ENCODE data around the gene HSP90AB1. TPM values are rescaled to one million over a fixed set of nuclear protein-coding genes. Genes with fewer than 3 reads are reported as not detected.

The HSP90AB1 gene
- total and polyA plus RNA-seq, 9 of the 15 experiments (the other 6 are each of a cell fraction or from before 2014, with no cell fraction given) = 1,780 to 3,358 (median 2,262) TPM

DNA sequence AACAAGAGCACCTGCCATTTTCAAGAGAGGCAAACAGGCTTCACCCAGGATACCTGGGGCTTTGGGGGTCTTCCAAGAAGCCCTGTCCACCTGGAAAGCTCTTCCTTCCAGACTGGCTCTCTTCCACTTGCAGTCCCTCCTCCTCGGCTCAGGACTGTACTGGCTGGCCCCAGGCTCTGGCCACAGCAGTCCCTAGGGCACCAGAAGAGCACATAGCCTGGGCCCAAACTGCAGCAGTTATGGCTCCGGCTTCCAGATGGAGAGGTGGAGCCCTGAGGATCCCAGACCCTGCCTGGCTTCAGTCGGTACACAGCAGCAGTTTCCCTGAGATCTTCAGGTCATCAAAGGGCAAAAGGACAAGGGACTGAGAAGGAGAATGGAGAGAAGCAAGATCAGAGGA lies 12.0 kb downstream of the HSP90AB1 start:
- no TSS peak for BruUV-seq (replicated peaks)
- Histone ChIP-seq H3K36me3 (ENCODE audit: control insufficient read depth, insufficient read depth, low read length) (peaks cover 70% of the 10 kb centered on the region), H3K9me1 (ENCODE audit: control insufficient read depth, insufficient read depth, low read length) (peaks cover 14% of the 10 kb centered on the region), H3K4me2 (ENCODE audit: insufficient read depth, low read length) (no peak overlapping the region), H3K9ac (ENCODE audit: insufficient read depth in 1 of 2, low read depth in 2 of 2, low read length in 2 of 2) (no peak overlapping the region), H3K27ac (ENCODE audit: extremely low read depth, low read depth, low read length) (peak overlapping the region; percentile 93; the same call in 1 of the 3 replicates), H3K4me1 (replicated peaks in 1 of 2; ENCODE audit: control insufficient read depth in 2 of 2, insufficient read depth in 2 of 2, low read length in 2 of 2) (peaks cover 39 to 58% of the 10 kb centered on the region in 2 experiments; a peak in 4 of 5 replicates), H3K9me3 (replicated peaks; ENCODE audit: control insufficient read depth, insufficient read depth, low read depth, low read length) (no peaks in the 10 kb centered on the region), H4K20me1 (replicated peaks; ENCODE audit: control insufficient read depth, insufficient read depth, low read length) (peaks cover 27% of the 10 kb centered on the region), H3K27me3 (ENCODE audit: control insufficient read depth in 2 of 2, insufficient read depth in 2 of 2, low read length in 2 of 2) (no peaks in the 10 kb centered on the region), H2AFZ (ENCODE audit: low read depth, low read length) (no peak overlapping the region), H3K4me3 (no peak overlapping the region), H3K79me2 (ENCODE audit: control insufficient read depth, insufficient read depth, low read length) (peaks cover 28% of the 10 kb centered on the region)
- DNase-seq (ENCODE audit: extremely low read depth in 1 of 4, low spot score in 3 of 4) = no peak
- intact Hi-C loops (cut with micrococcal nuclease) (no loop called here), in situ Hi-C loops (cut with MboI) (no loop called here)
- ChIA-PET CTCF (ENCODE audit: low intra/inter-chr PET ratio) (interaction anchor here (0.6 kb wide), 1 partner anchor 83 kb away, joined by 3 read pairs; no protein-coding TSS in a partner anchor), POLR2A (interaction anchor here (1.0 kb wide), 1 partner anchor 11 kb away, joined by 9 read pairs; no protein-coding TSS in a partner anchor)
- WGBS (ENCODE audit: insufficient coverage, low coverage, missing lambda C conversion rate) = 77% methylated on average over 3 of the region's 3 CpGs
- ATAC-seq = no peak
- TF ChIP-seq ERF (CRISPR knock-in tag; IDR thresholded peaks at IDR 0.05) = no peak
- no peak for FAIRE-seq

DNA sequence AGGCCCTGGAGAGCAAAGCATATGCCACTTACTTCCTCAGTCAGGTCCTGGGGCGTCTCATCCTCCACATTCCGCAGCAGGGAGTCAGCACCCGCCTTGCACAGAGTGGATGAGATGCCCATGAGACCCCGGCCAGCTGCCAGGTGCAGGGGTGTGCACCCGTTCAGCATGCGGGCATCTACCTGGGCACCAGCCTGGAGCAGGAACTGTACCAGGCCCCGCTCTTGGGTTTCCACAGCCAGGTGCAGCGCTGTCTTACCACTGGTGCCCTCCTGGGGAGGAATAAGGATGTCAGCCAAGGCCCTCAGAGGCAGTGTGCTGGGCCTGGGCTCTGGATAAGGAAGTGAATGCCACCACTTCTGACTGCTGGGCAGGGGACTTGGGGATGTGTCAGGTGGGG lies 13.1 kb downstream of the HSP90AB1 start:
- Histone ChIP-seq H3K9me3 (replicated peaks; ENCODE audit: control insufficient read depth, insufficient read depth, low read depth, low read length) (no peaks in the 10 kb centered on the region), H3K27ac (ENCODE audit: extremely low read depth, low read depth, low read length) (no peak overlapping the region), H3K9me1 (ENCODE audit: control insufficient read depth, insufficient read depth, low read length) (peaks cover 9% of the 10 kb centered on the region), H2AFZ (ENCODE audit: low read depth, low read length) (no peak overlapping the region), H3K27me3 (ENCODE audit: control insufficient read depth in 2 of 2, insufficient read depth in 2 of 2, low read length in 2 of 2) (no peaks in the 10 kb centered on the region), H3K4me1 (replicated peaks in 1 of 2; ENCODE audit: control insufficient read depth in 2 of 2, insufficient read depth in 2 of 2, low read length in 2 of 2) (peaks cover 39 to 58% of the 10 kb centered on the region in 2 experiments; a peak in 4 of 5 replicates), H3K79me2 (ENCODE audit: control insufficient read depth, insufficient read depth, low read length) (peaks cover 34% of the 10 kb centered on the region), H3K36me3 (ENCODE audit: control insufficient read depth, insufficient read depth, low read length) (peaks cover 59% of the 10 kb centered on the region; the same call in 2 of the 3 replicates), H3K4me3 (no peak overlapping the region), H3K4me2 (ENCODE audit: insufficient read depth, low read length) (no peak overlapping the region), H4K20me1 (replicated peaks; ENCODE audit: control insufficient read depth, insufficient read depth, low read length) (peaks cover 16% of the 10 kb centered on the region), H3K9ac (ENCODE audit: insufficient read depth in 1 of 2, low read depth in 2 of 2, low read length in 2 of 2) (peak overlapping the region in 1 of 2 experiments; percentile 24; a peak in 1 of 4 replicates)
- in situ Hi-C loops (cut with MboI) = no loop called here
- ChIA-PET CTCF (ENCODE audit: low intra/inter-chr PET ratio) (no interaction called here), POLR2A (interaction anchor here (0.6 kb wide), 1 partner anchor 29 kb away, joined by 4 read pairs; no protein-coding TSS in a partner anchor)
- intact Hi-C loops (cut with micrococcal nuclease) = no loop called here
- no TSS peak for BruUV-seq (replicated peaks)
- FAIRE-seq = no peak
- ATAC-seq = no peak
- 90% methylated on average over 8 of the region's 8 CpGs for WGBS (ENCODE audit: insufficient coverage, low coverage, missing lambda C conversion rate)
- TF ChIP-seq ZNF830 (CRISPR knock-in tag; IDR thresholded peaks at IDR 0.05) = no peak
- TF ChIP-seq HNRNPUL1 (IDR thresholded peaks at IDR 0.05; ENCODE audit: low read length) = no peak
- 0 out of 2 replicates have a peak, but pooled peaks have one; percentile 43 for TF ChIP-seq RBFOX2 (IDR thresholded peaks at IDR 0.05; ENCODE audit: low read depth, low read length)
- TF ChIP-seq ZNF212 (CRISPR knock-in tag; IDR thresholded peaks at IDR 0.05) = no peak
- no peak for TF ChIP-seq NR4A1 (CRISPR knock-in tag; IDR thresholded peaks at IDR 0.05)
- TF ChIP-seq NR4A1 (tag; IDR thresholded peaks at IDR 0.05) = no peak
- TF ChIP-seq NFIC (IDR thresholded peaks at IDR 0.05) = no peak
- 0 out of 2 replicates have a peak, but pooled peaks have one; percentile 9 for TF ChIP-seq PRMT5 (CRISPR knock-in tag; IDR thresholded peaks at IDR 0.05)
- TF ChIP-seq, protein P1, sequence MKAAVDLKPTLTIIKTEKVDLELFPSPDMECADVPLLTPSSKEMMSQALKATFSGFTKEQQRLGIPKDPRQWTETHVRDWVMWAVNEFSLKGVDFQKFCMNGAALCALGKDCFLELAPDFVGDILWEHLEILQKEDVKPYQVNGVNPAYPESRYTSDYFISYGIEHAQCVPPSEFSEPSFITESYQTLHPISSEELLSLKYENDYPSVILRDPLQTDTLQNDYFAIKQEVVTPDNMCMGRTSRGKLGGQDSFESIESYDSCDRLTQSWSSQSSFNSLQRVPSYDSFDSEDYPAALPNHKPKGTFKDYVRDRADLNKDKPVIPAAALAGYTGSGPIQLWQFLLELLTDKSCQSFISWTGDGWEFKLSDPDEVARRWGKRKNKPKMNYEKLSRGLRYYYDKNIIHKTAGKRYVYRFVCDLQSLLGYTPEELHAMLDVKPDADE (conservative IDR thresholded peaks at IDR 0.05; ENCODE audit: control insufficient read depth, low read depth, low read length) = no peak
- TF ChIP-seq GTF2A2 (tag; IDR thresholded peaks at IDR 0.05) = no peak
- TF ChIP-seq TCF7 (IDR thresholded peaks at IDR 0.05; ENCODE audit: borderline replicate concordance) = no peak
- TF ChIP-seq, protein P2, sequence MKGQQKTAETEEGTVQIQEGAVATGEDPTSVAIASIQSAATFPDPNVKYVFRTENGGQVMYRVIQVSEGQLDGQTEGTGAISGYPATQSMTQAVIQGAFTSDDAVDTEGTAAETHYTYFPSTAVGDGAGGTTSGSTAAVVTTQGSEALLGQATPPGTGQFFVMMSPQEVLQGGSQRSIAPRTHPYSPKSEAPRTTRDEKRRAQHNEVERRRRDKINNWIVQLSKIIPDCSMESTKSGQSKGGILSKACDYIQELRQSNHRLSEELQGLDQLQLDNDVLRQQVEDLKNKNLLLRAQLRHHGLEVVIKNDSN (CRISPR knock-in tag; IDR thresholded peaks at IDR 0.05) = peak; percentile 11; the same call in 1 of the 2 replicates
- TF ChIP-seq, protein P3, sequence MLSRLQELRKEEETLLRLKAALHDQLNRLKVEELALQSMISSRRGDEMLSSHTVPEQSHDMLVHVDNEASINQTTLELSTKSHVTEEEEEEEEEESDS (CRISPR knock-in tag; IDR thresholded peaks at IDR 0.05) = no peak
- no peak for DNase-seq (ENCODE audit: extremely low read depth in 1 of 4, low spot score in 3 of 4)

Measured in K562 (cell line).